Progenitor cell of endocrine pancreas (in vitro differentiated cells): Measurements from ENCODE around the gene AGL. TPM values are rescaled to one million over a fixed set of nuclear protein-coding genes. Genes with fewer than 3 reads are reported as not detected.
A peak's percentile ranks its signal among the peaks of the same experiment; 100 is the strongest.
"Not testable (repeated sequence)": the region's sequence is repeated elsewhere in the genome, so short reads cannot be mapped to it uniquely, and the experiment has no call there.

Source experiments
- DNase-seq: peaks from one replicate; pipeline ENCODE4 v3.0.0; 2021; ENCODE audit warnings: low spot score; ENCODE audit not compliant: unreplicated experiment
- H3K27ac Mint-ChIP-seq: 2 replicates; pipeline ENCODE4 v1.8.0; 2021; ENCODE audit warnings: mild to moderate bottlenecking, moderate library complexity, mixed read lengths
- H3K27me3 Mint-ChIP-seq: 2 replicates; pipeline ENCODE4 v1.8.0; 2021; ENCODE audit warnings: mixed read lengths
- H3K36me3 Mint-ChIP-seq: 2 replicates; pipeline ENCODE4 v1.8.0; 2022; ENCODE audit warnings: mixed read lengths; ENCODE audit not compliant: insufficient read depth
- H3K4me1 Mint-ChIP-seq: 2 replicates; pipeline ENCODE4 v1.8.0; 2021; ENCODE audit warnings: low read depth, mixed read lengths
- H3K4me3 Mint-ChIP-seq: 2 replicates; pipeline ENCODE4 v1.8.0; 2021; ENCODE audit warnings: low read depth, mild to moderate bottlenecking, moderate library complexity, mixed read lengths
- H3K9me3 Mint-ChIP-seq: 2 replicates; pipeline ENCODE4 v1.8.0; 2021; ENCODE audit warnings: low read depth, mixed read lengths
- total RNA-seq: library from RNA; stranded (reverse); gene quantifications from 2 replicates; pipeline ENCODE4 v1.2.1, GENCODE V29; 2021
- TF ChIP-seq, protein P1 (sequence below): fragments of 200-600 bp; sonication (generic); IDR thresholded peaks from one replicate; pipeline ENCODE4 v1.5.0; 2021; ENCODE audit warnings: antibody characterized with exemption, mild to moderate bottlenecking; ENCODE audit not compliant: unreplicated experiment

Gene AGL
- total RNA-seq, 1 donor from 2014 or later, result 26.6 TPM

DNA sequence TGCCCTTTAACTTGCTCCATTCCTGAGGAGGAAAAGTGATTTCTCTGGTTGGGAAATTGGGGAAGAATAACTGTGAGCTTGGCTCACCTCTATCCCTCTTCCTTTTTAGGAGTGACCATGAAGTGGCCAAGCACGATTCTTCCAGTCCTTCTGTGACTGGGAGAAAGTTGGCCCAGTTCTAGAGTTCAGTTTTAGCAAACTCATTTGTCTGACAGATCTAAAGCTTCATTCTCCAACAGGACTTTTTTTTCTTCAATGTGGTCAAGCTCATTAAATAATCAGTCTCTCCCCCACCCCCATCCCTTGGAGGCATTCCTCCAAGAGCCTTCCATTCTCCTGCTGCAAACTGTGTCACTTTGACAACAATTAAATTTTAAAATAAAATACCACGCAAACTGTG, 6.4 kb upstream of the AGL start:
- peaks cover 15% of the 10 kb centered on the region for H3K9me3 Mint-ChIP-seq
- no peak for DNase-seq
- H3K27me3 Mint-ChIP-seq, result no peaks in the 10 kb centered on the region
- H3K36me3 Mint-ChIP-seq, result peaks cover 2% of the 10 kb centered on the region
- TF ChIP-seq, protein P1, sequence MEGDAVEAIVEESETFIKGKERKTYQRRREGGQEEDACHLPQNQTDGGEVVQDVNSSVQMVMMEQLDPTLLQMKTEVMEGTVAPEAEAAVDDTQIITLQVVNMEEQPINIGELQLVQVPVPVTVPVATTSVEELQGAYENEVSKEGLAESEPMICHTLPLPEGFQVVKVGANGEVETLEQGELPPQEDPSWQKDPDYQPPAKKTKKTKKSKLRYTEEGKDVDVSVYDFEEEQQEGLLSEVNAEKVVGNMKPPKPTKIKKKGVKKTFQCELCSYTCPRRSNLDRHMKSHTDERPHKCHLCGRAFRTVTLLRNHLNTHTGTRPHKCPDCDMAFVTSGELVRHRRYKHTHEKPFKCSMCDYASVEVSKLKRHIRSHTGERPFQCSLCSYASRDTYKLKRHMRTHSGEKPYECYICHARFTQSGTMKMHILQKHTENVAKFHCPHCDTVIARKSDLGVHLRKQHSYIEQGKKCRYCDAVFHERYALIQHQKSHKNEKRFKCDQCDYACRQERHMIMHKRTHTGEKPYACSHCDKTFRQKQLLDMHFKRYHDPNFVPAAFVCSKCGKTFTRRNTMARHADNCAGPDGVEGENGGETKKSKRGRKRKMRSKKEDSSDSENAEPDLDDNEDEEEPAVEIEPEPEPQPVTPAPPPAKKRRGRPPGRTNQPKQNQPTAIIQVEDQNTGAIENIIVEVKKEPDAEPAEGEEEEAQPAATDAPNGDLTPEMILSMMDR, result no peak
- H3K4me1 Mint-ChIP-seq, result no peaks in the 10 kb centered on the region
- no peak overlapping the region for H3K4me3 Mint-ChIP-seq
- no peak overlapping the region for H3K27ac Mint-ChIP-seq

DNA sequence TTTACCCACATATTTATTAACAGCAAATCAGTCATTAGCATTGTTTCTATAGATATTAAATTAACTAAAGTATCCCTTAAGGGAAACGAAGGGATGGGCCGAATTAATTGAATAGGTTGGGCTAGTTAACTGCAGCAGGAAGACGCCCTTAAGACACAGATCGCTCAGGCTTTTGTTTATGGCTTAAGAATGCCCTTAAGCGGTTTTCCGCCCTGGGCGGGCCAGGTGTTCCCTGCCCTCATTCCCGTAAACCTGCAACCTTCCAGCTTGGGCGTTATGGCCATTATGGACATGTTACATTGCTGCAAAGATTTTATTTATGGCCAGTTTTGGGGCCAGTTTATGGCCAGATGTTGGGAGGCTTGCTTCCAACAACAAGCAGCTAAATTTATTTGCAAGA, 5.0 kb upstream of the AGL start:
- H3K4me1 Mint-ChIP-seq, H3K27me3 Mint-ChIP-seq, DNase-seq, H3K36me3 Mint-ChIP-seq, H3K27ac Mint-ChIP-seq, H3K4me3 Mint-ChIP-seq, H3K9me3 Mint-ChIP-seq: not testable (repeated sequence)

- no peaks in the 10 kb centered on the region for H3K27me3 Mint-ChIP-seq
- H3K36me3 Mint-ChIP-seq, result peaks cover 9% of the 10 kb centered on the region
- no peak for DNase-seq
- H3K9me3 Mint-ChIP-seq, result no peaks in the 10 kb centered on the region
- H3K4me1 Mint-ChIP-seq, result peaks cover 17% of the 10 kb centered on the region
- peak overlapping the region; percentile 98 for H3K4me3 Mint-ChIP-seq
- peak overlapping the region; percentile 94 for H3K27ac Mint-ChIP-seq
- TF ChIP-seq, protein P1, result no peak
Observed at GRCh38 chr1:99849413-99849743, 783 bp upstream of the AGL start.

- Mint-ChIP-seq H3K27me3 (no peaks in the 10 kb centered on the region), H3K4me1 (peaks cover 17% of the 10 kb centered on the region), H3K9me3 (no peaks in the 10 kb centered on the region), H3K4me3 (peak overlapping the region; percentile 98), H3K36me3 (peaks cover 14% of the 10 kb centered on the region), H3K27ac (peak overlapping the region; percentile 99)
- TF ChIP-seq, protein P1, result no peak
- DNase-seq, result no peak
Observed at GRCh38 chr1:99850459-99851291, 514 bp downstream of the AGL start.

DNA sequence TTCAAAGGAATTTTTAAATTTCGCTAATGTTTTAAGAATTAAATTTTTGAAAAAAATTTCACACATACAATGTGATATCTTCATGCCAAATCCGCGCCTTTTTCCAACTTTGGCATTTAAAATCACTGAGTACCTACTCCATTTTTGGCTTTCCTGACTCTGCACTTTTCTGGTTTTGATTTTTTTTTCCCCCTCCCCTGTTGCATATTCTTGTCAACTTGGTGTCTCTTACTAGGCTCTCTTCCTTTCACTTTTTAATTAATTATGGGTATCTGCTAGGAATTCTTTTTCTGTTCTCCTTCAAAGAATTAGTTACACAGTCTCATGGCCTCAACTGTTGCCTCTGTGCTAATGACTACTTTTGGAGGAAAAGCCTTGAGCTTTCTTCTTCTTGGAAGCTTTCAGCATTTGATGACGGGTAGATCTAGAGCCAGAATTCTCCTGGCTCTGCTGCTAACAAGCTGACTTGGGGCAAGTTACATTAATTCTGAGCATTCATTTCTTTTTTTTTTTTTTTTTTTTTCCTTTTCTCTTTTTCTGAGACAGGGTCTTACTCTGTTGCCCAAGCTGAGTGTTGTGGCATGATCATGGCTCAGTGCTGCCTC, 1.8 kb downstream of the AGL start:
- TF ChIP-seq, protein P1, result no peak
- no peak overlapping the region for H3K27ac Mint-ChIP-seq
- H3K4me3 Mint-ChIP-seq, result peak overlapping the region; percentile 57
- H3K4me1 Mint-ChIP-seq, result peaks cover 17% of the 10 kb centered on the region
- no peaks in the 10 kb centered on the region for H3K27me3 Mint-ChIP-seq
- peaks cover 3% of the 10 kb centered on the region for H3K9me3 Mint-ChIP-seq
- no peak for DNase-seq
- peaks cover 19% of the 10 kb centered on the region for H3K36me3 Mint-ChIP-seq

DNA sequence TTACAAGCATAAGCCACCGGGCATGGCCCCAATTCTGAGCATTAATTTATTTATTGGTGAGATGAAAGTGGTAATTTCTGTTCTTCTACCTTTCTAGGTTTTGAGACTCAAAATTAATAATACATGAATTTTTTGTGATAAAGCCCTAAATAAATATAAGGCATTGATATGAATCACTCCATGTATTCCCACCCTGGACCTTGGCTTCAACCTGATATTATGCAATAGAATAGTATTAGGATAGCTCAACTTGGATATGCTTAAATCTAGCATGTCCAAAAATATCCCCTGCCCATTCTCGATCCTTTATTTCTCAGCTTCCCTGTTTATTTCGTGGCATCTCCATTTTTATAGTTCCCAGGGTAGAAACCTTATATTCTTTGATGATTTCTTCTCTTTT, 2.5 kb downstream of the AGL start:
- peaks cover 19% of the 10 kb centered on the region for H3K36me3 Mint-ChIP-seq
- no peak overlapping the region for H3K4me3 Mint-ChIP-seq
- peaks cover 3% of the 10 kb centered on the region for H3K9me3 Mint-ChIP-seq
- TF ChIP-seq, protein P1, result no peak
- no peaks in the 10 kb centered on the region for H3K27me3 Mint-ChIP-seq
- H3K4me1 Mint-ChIP-seq, result peaks cover 17% of the 10 kb centered on the region
- no peak overlapping the region for H3K27ac Mint-ChIP-seq
- DNase-seq, result no peak
